GM19372 (cell line): ENCODE measurements around the gene SGCA.

ENCODE experiments used
- ATAC-seq: cut with Tn5 transposase; IDR thresholded peaks from one replicate; pipeline ENCODE4 v1.9.1; 2021; ENCODE audit warnings: mild to moderate bottlenecking, low read depth, moderate library complexity; ENCODE audit not compliant: unreplicated experiment

SGCA gene

DNA sequence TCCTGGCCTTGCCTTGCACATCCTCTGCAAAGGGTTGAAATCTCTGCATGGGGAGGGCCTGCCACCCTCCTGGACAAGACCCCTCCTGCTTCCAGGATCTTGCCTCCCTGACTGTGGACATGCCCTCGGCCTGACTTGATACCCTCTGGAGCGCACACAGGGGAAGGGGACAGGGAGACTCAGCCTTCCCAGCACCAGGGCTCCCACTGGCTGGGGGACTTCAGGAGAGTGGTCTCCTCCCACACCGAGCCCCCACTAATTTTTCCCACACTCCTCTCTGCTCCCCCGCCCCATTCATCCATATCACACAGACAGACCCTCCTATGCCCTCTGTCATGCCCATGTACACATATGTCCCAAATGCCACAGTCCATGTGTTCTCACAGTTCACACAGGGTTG is 14.3 kb downstream of the SGCA start:
- ATAC-seq, result no peak

DNA sequence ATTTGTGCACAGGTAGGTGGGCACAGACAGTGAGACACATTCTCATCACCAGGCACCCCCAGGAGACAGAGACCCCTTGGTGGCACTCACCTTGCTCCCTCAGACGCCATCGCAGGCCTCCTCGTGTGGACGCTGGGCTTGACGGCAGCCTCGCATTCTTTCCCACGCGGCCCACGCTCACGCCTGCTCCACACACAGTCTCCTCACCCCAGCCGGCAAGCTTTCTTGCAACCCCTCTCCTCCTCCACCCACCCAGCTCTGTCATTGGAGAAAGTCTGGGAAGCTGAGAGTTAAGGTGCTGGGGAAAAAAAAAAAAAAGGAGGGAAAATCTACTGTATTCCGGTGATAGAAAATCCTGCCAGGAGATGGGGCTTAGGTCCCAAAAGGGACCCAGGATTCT is 14.8 kb downstream of the SGCA start:
- no peak for ATAC-seq

DNA sequence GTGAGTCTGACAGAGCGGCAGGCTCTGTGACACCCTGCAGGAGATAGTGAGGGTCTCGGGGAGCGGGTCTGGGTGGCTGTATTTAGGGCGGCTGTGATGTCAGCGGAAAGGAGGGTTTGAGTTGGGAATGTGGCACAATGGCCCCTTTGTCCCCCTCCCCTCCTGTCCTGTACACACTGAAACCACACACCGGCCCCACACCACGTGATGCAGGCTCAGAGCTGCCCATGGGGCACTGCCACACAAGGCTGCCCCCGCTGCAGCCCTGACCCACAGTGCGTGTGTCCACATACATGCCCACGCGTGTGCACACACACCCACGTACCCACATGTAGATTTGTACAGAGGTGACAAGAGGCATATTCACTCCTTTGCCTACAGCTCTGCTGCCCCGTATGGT is 15.3 kb downstream of the SGCA start:
- no peak for ATAC-seq

DNA sequence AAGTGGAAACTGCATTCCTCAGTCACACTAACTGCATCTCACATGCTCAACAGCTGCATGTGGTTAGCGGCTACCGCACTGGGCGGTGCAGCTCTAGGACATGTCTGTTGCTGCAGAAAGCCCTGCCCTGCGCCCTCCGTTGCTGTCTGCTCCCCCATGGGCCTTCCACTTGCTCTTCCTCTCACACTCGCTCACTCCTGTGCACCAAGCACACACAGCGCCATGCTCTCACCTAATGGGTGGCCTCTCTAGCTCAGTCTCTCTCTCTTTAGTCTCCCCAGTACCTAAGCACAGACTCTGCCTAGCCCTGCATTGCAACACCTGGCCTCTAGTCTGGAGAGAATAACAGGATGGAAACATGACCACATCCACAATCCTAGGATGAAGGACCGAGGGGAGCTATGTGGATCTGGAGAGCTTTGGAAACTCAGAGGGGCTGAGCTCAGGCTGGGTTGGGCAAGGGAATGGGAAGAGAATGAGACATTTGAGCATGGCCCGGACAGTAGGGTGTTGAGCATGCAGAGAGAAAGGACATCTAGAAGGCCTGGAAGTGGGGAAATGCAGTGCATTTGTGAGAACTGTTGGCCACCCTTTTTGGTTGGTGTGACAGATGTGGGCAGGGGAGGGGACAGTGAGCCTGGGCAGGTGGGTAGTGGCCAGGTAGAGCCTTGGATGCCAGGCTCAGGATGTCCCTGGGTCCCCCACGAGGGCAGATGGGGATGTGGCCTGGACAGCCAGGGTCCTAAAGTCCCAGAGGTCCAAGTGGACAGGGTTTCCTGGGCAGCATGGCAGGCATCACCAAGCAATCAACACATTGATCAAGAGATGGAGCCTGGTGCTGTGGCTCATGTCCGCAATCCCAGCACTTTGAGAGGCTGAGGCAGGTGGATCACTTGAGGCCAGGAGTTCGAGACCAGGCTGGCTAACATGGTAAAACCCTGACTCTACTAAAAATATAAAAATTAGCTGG is 16.1 kb downstream of the SGCA start:
- no peak for ATAC-seq

DNA sequence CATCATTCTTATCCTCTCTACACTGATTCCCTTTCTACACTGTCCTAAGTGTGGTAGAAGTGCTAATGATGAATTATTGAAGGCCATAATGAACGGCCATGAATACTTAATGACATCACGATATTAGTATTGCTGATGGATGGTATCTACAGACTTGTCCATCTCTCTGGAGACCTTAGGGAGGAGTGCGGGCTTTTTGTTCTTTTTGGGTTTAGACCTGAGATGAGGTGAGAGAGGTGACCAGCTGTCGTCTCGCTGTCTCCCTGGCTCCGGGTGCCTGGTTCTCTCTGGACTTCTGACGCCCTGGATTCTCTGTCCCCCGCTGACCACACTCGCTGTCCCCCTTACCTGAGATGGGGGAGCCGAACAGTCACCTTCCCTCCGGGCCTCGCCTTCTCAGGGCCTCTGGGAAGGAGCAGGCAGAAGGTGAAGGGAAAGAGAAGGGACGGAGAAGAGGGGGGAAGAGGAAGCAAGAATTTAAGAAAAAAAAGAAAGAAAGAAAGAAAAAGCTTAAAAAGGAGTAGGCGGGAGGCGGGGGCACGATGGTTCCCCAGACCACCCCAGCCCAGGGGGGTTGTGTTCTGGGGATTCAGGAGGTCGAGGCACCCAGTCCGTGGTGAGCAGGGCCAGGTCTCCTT is 17.1 kb downstream of the SGCA start:
- ATAC-seq, result no peak

DNA sequence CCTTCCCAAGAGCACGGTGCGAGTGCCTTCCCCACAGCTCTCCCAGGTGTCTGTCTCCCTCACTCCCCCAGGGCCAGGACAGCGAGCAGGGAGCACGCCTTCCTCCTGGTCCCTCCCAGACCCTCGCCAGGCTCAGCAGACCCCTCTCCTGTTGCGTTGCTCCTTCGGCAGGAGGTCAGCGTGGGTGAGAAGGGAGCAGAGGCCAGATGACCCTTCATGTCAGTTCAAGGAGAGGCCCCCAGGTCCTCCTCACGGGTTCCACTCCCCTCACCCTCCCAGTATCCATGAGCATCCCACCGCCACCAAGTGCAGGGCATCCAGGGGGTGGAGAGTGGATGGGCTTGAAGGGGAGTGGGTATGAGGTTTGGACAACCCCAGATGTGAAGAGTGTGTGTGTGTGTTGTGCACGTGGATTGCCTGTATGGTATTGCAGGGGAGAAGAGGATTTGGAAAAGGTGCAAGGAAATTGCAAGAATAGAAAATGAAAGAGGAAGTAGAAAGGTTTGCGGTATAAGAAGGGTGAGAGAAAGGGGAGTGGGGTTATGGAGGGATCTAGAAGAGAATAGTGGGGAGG is 17.7 kb downstream of the SGCA start:
- no peak for ATAC-seq

DNA sequence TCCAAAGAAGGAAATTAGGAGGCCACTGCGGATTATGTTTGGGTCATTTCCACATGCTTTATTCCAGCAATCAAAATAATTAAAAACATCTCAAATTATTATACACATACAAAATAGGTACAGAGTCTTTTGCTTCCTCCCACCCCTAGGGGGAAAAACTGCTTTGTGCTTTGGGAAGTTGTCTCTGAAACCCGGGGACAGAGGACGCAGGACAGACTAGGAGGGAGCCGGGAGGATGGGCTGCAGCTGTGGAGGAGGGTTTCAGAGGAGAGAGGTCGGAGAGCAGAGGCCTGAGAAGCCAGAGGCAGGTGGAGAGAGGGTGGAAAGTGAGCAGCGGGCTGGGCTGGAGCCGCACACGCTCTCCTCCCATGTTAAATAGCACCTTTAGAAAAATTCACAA is 18.3 kb downstream of the SGCA start:
- ATAC-seq, result no peak

DNA sequence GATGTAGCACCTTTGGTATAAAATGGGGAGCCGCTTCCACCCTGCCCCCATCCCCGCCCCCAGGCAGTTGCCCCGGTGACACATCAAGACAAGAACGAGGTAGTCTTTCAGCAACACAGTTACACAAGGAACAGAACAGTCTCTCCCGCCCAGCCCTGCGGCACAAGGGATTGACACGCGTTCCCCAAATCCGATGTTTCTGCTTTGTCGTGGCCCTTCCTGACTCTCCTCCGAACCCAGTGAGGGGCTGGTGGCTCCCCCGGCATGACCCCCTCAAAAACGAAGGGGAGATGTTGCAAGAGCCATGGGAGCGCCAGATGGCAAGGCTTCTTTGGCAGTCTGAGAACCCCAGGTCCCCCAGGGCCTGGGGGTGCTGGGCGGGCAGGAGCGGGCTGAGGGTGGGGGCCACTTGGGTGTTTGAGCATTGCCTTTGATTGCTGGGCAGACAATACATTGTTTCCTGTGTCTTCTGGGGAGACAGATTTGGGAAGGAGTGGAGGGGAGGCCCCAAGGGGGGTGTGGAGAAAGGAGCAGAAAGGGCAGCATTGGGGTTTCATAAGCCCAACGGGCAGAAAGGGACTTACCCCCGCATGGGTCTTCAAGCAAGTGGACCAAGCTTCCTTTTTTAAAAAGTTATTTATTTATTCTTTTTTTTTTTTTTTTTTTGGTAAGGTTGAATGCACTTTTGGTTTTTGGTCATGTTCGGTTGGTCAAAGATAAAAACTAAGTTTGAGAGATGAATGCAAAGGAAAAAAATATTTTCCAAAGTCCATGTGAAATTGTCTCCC is 19.0 kb downstream of the SGCA start:
- no peak for ATAC-seq

DNA sequence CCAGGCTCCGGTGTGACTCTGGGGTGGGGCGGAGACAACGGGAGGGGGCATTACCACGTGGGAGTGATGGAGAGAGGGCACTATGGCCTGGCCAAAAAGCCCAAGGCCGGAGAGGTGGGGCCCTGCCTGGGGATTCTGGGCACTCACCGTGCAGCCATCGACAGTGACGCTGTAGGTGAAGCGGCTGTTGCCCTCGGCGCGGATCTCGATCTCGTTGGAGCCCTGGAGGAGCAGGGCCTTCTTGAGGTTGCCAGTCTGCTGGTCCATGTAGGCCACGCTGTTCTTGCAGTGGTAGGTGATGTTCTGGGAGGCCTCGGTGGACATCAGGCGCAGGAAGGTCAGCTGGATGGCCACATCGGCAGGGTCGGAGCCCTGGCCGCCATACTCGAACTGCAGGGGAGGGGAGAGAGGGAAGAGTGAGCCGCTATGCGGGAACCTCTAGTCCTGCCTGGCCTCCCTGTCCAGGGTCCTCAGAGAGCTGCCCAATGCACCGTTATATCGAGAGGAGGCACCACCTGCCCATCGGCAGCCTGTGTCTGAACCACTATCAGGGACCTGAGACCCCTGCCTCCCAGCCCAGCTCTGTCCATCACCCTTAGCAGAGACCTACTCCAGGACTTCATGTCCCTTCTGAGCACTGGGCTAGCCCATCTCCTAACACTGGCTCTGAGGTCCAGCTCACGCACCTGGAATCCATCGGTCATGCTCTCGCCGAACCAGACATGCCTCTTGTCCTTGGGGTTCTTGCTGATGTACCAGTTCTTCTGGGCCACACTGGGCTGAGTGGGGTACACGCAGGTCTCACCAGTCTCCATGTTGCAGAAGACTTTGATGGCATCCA is 20.0 kb downstream of the SGCA start:
- ATAC-seq, result no peak

DNA sequence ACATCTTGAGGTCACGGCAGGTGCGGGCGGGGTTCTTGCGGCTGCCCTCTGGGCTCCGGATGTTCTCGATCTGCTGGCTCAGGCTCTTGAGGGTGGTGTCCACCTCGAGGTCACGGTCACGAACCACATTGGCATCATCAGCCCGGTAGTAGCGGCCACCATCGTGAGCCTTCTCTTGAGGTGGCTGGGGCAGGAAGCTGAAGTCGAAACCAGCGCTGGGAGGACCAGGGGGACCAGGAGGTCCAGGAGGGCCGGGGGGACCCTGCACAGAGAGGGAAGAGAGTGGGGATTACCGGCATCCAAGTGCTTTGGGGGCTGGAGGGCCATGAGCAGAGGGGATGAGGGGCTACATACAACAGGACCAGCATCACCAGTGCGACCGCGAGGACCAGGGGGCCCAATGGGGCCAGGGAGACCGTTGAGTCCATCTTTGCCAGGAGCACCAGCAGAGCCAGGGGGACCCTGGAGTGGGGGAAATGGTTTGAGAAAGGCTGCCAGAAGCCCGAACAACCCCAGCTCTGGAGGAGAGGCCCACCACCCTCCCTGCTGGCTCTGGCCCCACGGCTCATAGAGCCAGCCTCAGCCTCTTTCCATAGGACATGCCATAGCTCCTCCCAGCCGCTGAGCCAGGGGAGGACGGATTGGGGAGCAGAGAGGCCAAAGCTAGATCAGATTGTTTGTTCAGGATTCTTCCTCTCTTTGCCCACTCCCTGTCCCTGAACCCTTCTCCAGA is 21.0 kb downstream of the SGCA start:
- no peak for ATAC-seq

DNA sequence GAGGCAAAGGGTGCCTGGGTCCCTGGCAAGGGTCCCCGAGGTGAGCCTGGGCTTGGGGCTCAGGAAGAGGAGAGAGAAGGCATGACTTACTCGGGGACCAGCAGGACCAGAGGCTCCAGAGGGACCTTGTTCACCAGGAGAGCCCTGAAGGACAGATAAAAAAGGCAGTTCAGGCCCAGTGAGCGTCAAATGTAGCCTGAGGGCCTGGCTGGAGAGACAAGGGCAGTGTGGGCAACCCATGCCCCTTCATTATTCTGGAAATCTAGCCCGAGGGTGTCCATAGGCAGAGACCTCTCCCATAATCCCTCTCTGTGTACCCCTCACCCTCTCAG is 21.6 kb downstream of the SGCA start:
- ATAC-seq, result no peak

DNA sequence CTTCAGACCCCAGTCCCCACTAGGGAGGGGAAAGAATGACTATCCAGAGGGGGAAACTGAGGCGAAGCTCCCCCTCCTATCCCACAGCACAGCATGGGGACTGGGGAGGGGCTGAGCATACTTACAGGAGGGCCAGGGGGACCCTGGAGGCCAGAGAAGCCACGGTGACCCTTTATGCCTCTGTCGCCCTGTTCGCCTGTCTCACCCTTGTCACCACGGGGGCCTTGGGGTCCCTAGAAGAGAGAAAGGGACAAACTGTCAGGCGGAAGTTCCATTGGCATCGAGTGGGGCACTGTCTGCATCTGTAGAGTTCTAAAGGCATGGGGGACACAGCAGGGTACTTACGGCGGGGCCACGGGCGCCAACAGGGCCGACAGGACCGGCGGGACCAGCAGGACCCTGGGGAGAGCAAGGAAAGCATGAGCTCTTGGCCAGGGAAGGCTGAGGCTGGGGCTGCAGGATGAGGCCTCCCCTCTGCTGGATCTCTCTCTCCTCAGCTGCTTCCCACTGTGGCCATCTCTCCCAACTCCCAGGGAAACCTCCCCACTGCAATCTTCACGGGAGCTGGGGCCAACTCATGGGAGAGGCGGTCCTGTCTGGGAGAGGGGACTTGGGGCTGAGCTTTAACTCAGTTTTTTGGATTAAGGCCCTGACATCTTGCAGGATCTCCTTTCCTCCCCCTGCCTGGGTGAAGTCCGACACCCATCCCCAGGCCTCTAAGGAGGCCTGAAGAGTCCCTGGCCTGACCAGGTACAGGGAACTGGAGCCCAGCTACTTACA is 22.1 kb downstream of the SGCA start:
- ATAC-seq, result no peak

DNA sequence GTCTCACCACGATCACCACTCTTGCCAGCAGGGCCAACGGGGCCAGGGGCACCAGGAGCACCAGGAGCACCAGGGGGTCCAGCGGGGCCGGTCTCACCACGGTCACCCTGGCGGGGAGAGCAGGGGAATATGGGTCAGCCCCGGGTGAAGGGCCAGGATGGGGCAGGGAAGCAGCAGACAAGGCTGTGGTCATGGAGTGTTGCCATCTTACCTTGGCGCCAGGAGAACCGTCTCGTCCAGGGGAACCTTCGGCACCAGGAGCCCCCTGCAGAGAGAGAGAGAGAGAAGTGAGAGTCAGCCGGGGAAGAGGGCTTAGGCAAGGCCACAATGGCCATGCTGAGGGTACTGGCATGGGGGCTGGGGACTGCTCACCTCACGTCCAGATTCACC is 22.7 kb downstream of the SGCA start:
- ATAC-seq, result no peak

DNA sequence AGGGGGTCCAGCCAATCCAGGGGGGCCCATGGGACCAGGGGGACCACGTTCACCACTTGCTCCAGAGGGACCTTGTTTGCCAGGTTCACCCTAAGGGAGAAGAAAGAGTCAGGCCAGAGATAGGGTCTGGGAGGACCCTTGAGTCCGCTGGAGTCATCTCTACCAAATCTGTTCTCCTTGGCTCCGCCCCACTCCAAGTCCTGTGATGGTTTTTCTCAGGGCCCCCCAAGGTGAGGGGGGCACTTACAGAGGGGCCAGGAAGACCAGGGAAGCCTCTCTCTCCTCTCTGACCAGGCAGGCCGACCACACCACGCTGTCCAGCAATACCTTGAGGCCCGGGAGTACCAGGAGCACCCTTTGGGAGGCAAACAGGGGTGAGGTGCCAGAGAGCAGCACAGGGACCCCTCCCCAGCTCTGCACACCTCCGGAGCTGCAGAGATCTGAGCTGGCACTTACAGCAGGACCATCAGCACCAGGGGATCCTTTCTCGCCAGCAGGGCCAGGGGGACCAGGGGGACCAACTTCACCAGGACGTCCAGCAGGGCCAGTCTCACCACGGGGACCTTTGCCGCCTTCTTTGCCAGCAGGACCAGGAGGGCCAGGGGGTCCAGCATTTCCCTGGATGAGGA is 23.2 kb downstream of the SGCA start:
- ATAC-seq, result no peak

DNA sequence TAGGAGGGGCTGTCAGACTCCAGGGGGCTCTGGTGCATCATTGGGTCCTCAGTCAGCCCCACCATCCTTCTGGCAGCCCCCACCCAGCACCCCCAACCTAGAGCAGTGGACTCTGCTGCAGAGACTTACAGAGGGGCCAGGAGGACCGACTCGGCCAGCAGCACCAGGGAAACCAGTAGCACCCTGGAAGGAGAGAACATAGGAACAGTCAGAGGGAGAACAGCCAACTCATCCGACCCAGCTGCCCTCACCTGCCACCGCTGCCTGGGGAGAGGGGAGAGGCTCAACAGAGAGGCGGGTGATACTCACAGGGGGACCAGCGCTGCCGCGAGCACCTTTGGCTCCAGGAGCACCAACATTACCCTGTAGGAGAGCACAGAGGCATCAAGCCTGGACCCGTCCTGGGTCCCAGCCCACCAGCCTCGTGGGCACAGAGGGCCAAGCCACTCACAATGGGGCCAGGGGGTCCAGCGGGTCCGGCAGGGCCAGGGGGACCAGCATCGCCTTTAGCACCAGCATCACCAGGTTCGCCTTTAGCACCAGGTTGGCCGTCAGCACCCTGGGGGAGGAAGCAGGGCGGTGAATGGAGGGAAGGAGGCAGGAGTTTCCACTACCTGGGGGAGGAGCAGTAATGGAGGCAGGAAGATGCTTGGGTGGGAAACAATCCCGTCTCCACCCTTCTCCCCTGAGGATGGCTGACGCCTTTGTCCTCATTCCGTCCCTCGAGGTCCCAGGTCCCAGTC is 23.9 kb downstream of the SGCA start:
- no peak for ATAC-seq

DNA sequence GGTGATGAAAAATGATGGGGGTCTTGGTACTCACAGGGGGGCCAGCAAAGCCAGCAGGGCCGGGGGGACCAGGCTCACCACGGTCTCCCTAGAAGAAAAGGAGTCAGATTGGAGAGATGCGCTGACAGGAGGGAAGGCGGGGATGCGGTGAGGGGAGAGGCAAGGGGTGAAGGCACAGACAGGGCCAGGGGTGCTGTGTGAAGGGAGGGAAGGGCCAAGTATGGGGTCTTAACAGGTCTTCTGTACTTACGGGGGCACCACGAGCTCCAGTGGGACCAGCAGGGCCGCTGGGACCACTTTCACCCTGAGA is 24.4 kb downstream of the SGCA start:
- ATAC-seq, result no peak

DNA sequence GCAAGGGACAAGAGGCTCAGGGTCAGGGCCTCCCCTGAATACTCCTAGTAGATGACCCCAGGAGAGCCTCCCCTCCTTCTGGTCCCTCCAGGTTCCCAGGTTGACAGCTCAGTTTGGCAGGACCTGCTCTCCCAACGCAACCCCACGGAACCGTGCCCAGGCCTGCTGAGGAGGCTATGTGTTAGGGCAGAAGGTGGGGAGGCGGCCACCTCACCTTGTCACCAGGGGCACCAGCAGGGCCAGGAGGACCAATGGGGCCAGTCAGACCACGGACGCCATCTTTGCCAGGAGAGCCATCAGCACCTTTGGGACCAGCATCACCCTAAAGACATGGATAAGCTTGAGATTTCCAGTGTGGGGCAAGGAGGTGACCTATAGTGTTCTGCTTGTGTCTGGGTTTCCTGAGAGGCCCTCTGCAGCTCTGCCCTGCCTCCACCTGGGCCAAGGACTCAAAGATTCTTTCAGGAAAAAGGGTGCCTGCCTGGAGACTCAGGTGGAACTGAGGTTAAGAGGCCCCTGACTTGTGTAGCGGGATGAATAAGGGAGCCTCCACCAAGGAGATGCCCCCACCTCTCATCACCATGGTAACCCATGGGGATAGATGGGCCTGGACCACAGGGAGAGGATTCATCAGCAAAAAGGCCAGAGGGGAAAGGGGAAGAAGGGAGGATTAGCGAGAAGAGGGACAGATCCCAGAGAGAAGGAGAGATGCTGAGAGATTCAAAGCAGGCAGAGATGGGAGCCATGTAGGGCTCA is 25.0 kb downstream of the SGCA start:
- ATAC-seq, result no peak
